Immature natural killer cell (primary cell): ENCODE measurements around the gene PTPRK. TPM values are rescaled to one million over a fixed set of nuclear protein-coding genes. Genes with fewer than 3 reads are reported as not detected.

Experiments
- DNase-seq, 3 donors: peaks; one replicate each; pipeline ENCODE4 v3.0.0; 2022; ENCODE audit warnings: mixed read lengths in 1 of 3
- H3K27ac Mint-ChIP-seq, 6 donors: one replicate each; pipeline ENCODE4 v1.8.0; 2020; ENCODE audit warnings: mixed read lengths in 6 of 6, mild to moderate bottlenecking in 5 of 6, inconsistent platforms in 4 of 6, moderate library complexity in 3 of 6
- H3K27me3 Mint-ChIP-seq, 3 donors: one replicate each; pipeline ENCODE4 v1.8.0; 2020 to 2021; ENCODE audit warnings: low read depth in 3 of 3, mild to moderate bottlenecking in 3 of 3, mixed read lengths in 3 of 3, moderate library complexity in 3 of 3, inconsistent platforms in 1 of 3
- H3K36me3 Mint-ChIP-seq, 3 donors: one replicate each; pipeline ENCODE4 v1.8.0; 2020; ENCODE audit warnings: mixed read lengths in 3 of 3, inconsistent platforms in 2 of 3, mild to moderate bottlenecking in 2 of 3
- H3K4me1 Mint-ChIP-seq, 2 donors: one replicate each; pipeline ENCODE4 v1.8.0; 2020; ENCODE audit warnings: inconsistent platforms in 2 of 2, mild to moderate bottlenecking in 2 of 2, mixed read lengths in 2 of 2, moderate library complexity in 1 of 2
- H3K4me3 Mint-ChIP-seq, 5 donors: one replicate each; pipeline ENCODE4 v1.8.0; 2020; ENCODE audit warnings: mild to moderate bottlenecking in 5 of 5, mixed read lengths in 5 of 5, inconsistent platforms in 3 of 5, moderate library complexity in 3 of 5
- H3K9me3 Mint-ChIP-seq, 6 donors: one replicate each; pipeline ENCODE4 v1.8.0; 2020; ENCODE audit warnings: mild to moderate bottlenecking in 6 of 6, mixed read lengths in 6 of 6, inconsistent platforms in 4 of 6, moderate library complexity in 3 of 6
- polyA plus RNA-seq, 3 donors: library from polyadenylated mRNA; unstranded; fragments of 300-500 nt; fragmentation: Illumina TruSeq; gene quantifications; one replicate each; pipeline ENCODE4 v1.2.3, GENCODE V29; 2021

Gene PTPRK
- polyA plus RNA-seq, 3 donors from 2014 or later: not detected

GRCh38 chr6:128367437-128367836 is 153.0 kb downstream of the PTPRK start:
- no peak for DNase-seq
- H3K27me3 Mint-ChIP-seq: no peaks in the 10 kb centered on the region
- peaks cover 0 to 3% (median 0%) of the 10 kb centered on the region in 6 donors for H3K9me3 Mint-ChIP-seq
- no peaks in the 10 kb centered on the region for H3K36me3 Mint-ChIP-seq
- no peak overlapping the region for H3K4me3 Mint-ChIP-seq
- H3K27ac Mint-ChIP-seq: no peak overlapping the region
- no peaks in the 10 kb centered on the region for H3K4me1 Mint-ChIP-seq

GRCh38 chr6:128365520-128366160 is 154.8 kb downstream of the PTPRK start:
- H3K4me3 Mint-ChIP-seq: no peak overlapping the region
- H3K27me3 Mint-ChIP-seq: no peaks in the 10 kb centered on the region
- DNase-seq: no peak
- no peaks in the 10 kb centered on the region for H3K36me3 Mint-ChIP-seq
- H3K27ac Mint-ChIP-seq: no peak overlapping the region
- no peaks in the 10 kb centered on the region for H3K4me1 Mint-ChIP-seq
- H3K9me3 Mint-ChIP-seq: peaks cover 0 to 2% (median 0%) of the 10 kb centered on the region in 6 donors

GRCh38 chr6:128364766-128365519 is 155.5 kb downstream of the PTPRK start:
- Mint-ChIP-seq H3K27ac (no peak overlapping the region), H3K9me3 (peaks cover 0 to 2% (median 0%) of the 10 kb centered on the region in 6 donors), H3K36me3 (no peaks in the 10 kb centered on the region), H3K27me3 (no peaks in the 10 kb centered on the region), H3K4me1 (no peaks in the 10 kb centered on the region), H3K4me3 (no peak overlapping the region)
- DNase-seq: no peak

DNA sequence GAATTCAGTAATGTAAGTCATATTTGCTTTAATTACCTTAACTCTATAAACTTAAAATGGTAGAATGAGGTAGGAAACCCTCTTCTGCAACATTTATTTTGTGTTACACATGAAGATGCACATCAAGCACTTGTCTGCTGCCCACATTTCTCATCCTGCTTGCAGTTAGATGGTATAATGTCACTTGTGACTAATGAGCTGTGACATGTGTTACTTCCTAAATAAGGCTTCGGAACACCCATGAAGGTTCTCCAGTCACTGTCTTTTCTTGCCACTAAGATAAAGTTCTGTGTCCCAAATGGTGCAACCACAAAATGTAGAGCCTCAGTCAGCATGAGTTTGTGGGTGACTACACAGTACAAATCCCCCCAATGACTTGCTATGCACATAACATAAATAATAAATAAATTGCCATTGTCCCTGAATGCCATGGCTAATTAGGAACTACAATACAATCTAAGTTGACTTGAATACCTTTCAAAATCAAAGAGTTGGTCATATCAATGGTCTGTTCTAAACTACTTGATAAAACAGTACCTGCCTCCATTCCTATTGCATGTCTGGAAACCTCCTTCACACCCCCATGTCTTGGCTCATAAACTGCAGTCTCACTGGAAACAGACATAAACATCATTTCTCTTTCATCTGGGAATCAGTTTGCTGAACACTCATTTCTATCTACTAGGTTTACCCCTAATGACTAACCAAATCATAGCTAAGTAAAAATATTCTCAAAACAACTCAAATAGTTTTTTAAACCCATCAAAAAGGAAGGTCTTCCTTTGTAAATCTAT is 157.2 kb downstream of the PTPRK start:
- Mint-ChIP-seq H3K4me3 (no peak overlapping the region), H3K36me3 (no peaks in the 10 kb centered on the region), H3K27ac (no peak overlapping the region), H3K4me1 (no peaks in the 10 kb centered on the region), H3K9me3 (peaks cover 0 to 2% (median 0%) of the 10 kb centered on the region in 6 donors), H3K27me3 (no peaks in the 10 kb centered on the region)
- DNase-seq: no peak

- Mint-ChIP-seq H3K9me3 (no peaks in the 10 kb centered on the region), H3K27me3 (no peaks in the 10 kb centered on the region), H3K27ac (no peak overlapping the region), H3K36me3 (no peaks in the 10 kb centered on the region), H3K4me3 (no peak overlapping the region), H3K4me1 (no peaks in the 10 kb centered on the region)
- DNase-seq: no peak
Observed at GRCh38 chr6:128361378-128361777, 159.0 kb downstream of the PTPRK start.

GRCh38 chr6:128358244-128358776 is 162.1 kb downstream of the PTPRK start:
- no peaks in the 10 kb centered on the region for H3K4me1 Mint-ChIP-seq
- peaks cover 0 to 2% (median 0%) of the 10 kb centered on the region in 3 donors for H3K27me3 Mint-ChIP-seq
- H3K9me3 Mint-ChIP-seq: no peaks in the 10 kb centered on the region
- no peak overlapping the region for H3K27ac Mint-ChIP-seq
- H3K4me3 Mint-ChIP-seq: no peak overlapping the region
- no peak for DNase-seq
- no peaks in the 10 kb centered on the region for H3K36me3 Mint-ChIP-seq

DNA sequence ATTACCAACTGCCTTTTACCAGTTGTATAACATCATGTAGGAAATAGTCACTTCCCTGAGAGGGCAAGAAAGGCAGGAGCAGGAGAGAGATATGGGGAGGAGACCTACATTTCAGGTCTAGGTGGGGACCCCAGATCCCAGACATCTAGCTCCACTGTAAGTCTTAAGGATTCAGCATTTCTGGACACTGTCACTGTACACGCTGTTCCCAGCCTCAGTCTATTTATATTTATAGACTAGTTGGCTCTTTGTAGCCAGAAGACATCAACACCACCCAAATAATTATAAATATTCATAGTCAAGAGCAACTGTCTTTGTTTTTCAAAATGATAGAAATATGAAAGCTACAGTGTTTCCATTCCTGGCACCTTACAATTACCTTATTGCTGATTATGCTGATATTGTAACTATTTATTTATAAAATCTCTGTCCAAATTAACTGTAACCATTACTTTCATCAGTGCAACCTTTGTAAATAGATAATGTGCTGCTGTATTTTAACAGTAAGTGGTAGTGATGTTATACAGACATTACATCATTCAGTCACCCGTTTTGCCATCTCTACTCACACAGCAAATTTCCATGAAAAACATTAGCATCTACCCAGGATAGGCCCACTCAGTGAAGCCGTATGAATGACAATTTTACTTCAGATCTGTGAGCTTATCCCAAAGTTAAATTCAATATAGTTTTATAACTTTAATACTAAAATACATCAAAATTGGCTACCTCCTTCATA is 162.8 kb downstream of the PTPRK start:
- no peak overlapping the region for H3K4me3 Mint-ChIP-seq
- no peaks in the 10 kb centered on the region for H3K4me1 Mint-ChIP-seq
- H3K27me3 Mint-ChIP-seq: peaks cover 0 to 2% (median 0%) of the 10 kb centered on the region in 3 donors
- no peak overlapping the region for H3K27ac Mint-ChIP-seq
- DNase-seq: no peak
- H3K36me3 Mint-ChIP-seq: no peaks in the 10 kb centered on the region
- no peaks in the 10 kb centered on the region for H3K9me3 Mint-ChIP-seq

- no peaks in the 10 kb centered on the region for H3K4me1 Mint-ChIP-seq
- no peak overlapping the region for H3K27ac Mint-ChIP-seq
- no peak for DNase-seq
- no peaks in the 10 kb centered on the region for H3K36me3 Mint-ChIP-seq
- no peaks in the 10 kb centered on the region for H3K9me3 Mint-ChIP-seq
- H3K27me3 Mint-ChIP-seq: peaks cover 2 to 3% (median 3%) of the 10 kb centered on the region in 3 donors
- no peak overlapping the region for H3K4me3 Mint-ChIP-seq
Observed at GRCh38 chr6:128352366-128352765, 168.0 kb downstream of the PTPRK start.

GRCh38 chr6:128351255-128351514 is 169.2 kb downstream of the PTPRK start:
- Mint-ChIP-seq H3K27ac (no peak overlapping the region), H3K4me1 (no peaks in the 10 kb centered on the region), H3K9me3 (no peaks in the 10 kb centered on the region)

GRCh38 chr6:128350416-128351254 is 169.8 kb downstream of the PTPRK start:
- Mint-ChIP-seq H3K36me3 (no peaks in the 10 kb centered on the region), H3K27ac (no peak overlapping the region), H3K27me3 (peaks cover 0 to 5% (median 3%) of the 10 kb centered on the region in 3 donors), H3K9me3 (no peaks in the 10 kb centered on the region), H3K4me3 (no peak overlapping the region), H3K4me1 (no peaks in the 10 kb centered on the region)
- no peak for DNase-seq

More at GRCh38 chr6:128351255-128351514, 169.2 kb downstream of the PTPRK start:
- H3K27me3 Mint-ChIP-seq: peaks cover 2 to 5% (median 3%) of the 10 kb centered on the region in 3 donors
- no peaks in the 10 kb centered on the region for H3K36me3 Mint-ChIP-seq
- H3K4me3 Mint-ChIP-seq: no peak overlapping the region
- no peak for DNase-seq

DNA sequence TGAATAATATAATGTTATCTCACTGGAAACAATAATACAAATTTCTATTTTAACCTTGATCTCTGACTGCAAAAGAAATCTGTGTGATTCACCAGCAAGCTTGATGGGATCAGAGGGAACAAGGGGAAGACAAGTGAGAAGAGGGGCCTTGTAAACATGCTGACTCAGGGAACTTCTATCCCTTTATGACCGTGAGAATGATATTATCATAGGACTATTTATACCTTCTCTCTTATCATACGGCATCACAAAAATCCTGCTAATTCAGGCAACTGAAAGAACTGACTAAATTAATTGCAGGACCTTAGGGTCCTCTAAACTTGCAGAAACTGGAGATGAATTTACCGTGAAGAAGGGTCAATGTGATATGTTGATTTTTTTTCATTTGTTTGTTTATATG is 173.3 kb downstream of the PTPRK start:
- Mint-ChIP-seq H3K27me3 (peaks cover 3 to 5% (median 3%) of the 10 kb centered on the region in 3 donors), H3K4me1 (no peaks in the 10 kb centered on the region), H3K4me3 (no peak overlapping the region), H3K27ac (no peak overlapping the region), H3K36me3 (no peaks in the 10 kb centered on the region), H3K9me3 (no peaks in the 10 kb centered on the region)
- no peak for DNase-seq

GRCh38 chr6:128346569-128346968 is 173.8 kb downstream of the PTPRK start:
- no peak for DNase-seq
- H3K36me3 Mint-ChIP-seq: no peaks in the 10 kb centered on the region

DNA sequence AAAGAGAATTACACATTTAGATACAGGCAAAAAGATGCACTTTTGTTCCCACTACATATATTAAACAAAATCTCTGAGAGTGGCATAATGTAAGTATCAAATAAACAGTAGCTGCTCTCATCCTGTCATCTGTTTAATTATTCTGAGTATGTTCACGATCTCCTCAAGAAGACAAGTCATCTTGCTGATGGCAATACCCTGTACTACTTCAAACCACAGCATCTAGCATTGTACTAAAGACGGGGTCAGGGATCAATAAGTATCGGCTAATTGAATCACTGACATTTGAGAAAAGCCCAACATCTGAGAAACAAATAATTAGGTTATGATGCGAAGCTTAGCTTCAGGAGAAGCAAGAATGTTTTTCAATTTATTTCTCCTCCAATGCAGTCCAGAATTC is 175.1 kb downstream of the PTPRK start:
- no peaks in the 10 kb centered on the region for H3K4me1 Mint-ChIP-seq
- no peak overlapping the region for H3K27ac Mint-ChIP-seq
- H3K36me3 Mint-ChIP-seq: no peaks in the 10 kb centered on the region
- no peak overlapping the region for H3K4me3 Mint-ChIP-seq
- H3K27me3 Mint-ChIP-seq: peaks cover 3% of the 10 kb centered on the region in 3 donors
- no peak for DNase-seq
- peaks cover 0 to 2% (median 0%) of the 10 kb centered on the region in 6 donors for H3K9me3 Mint-ChIP-seq

More at GRCh38 chr6:128346569-128346968, 173.8 kb downstream of the PTPRK start:
- H3K9me3 Mint-ChIP-seq: peaks cover 0 to 2% (median 0%) of the 10 kb centered on the region in 6 donors
- no peak overlapping the region for H3K27ac Mint-ChIP-seq
- H3K27me3 Mint-ChIP-seq: peaks cover 3 to 5% (median 3%) of the 10 kb centered on the region in 3 donors
- H3K4me3 Mint-ChIP-seq: no peak overlapping the region
- H3K4me1 Mint-ChIP-seq: no peaks in the 10 kb centered on the region
